DOHH2 (cell line): ENCODE results near the gene DNAJC15.

ENCODE experiments used
- H3F3A ChIP-seq: fragments of 200-600 bp; sonication (generic), shearing (Covaris generic); 2 replicates; pipeline ENCODE4 v1.6.0; 2016; ENCODE audit warnings: antibody characterized with exemption, mild to moderate bottlenecking; ENCODE audit not compliant: control insufficient read depth, insufficient read depth
- H3K27ac ChIP-seq: fragments of 200-600 bp; sonication (generic); 2 replicates; pipeline ENCODE4 v1.5.1; 2014; ENCODE audit warnings: low read depth, mild to moderate bottlenecking, low read length, moderate library complexity
- H3K27me3 ChIP-seq: fragments of 200-600 bp; sonication (generic); 2 replicates; pipeline ENCODE4 v1.6.1; 2014; ENCODE audit warnings: mild to moderate bottlenecking, low read length, mixed read lengths; ENCODE audit not compliant: control insufficient read depth
- H3K36me3 ChIP-seq: fragments of 200-600 bp; sonication (generic); 2 replicates; pipeline ENCODE4 v1.6.1; 2014; ENCODE audit warnings: mild to moderate bottlenecking, low read length, moderate library complexity, mixed read lengths; ENCODE audit not compliant: control insufficient read depth
- H3K4me1 ChIP-seq: fragments of 200-600 bp; sonication (generic); 2 replicates; pipeline ENCODE4 v1.6.1; 2014; ENCODE audit warnings: mild to moderate bottlenecking, low read length, mixed read lengths; ENCODE audit not compliant: control insufficient read depth
- H3K4me2 ChIP-seq: fragments of 200-600 bp; sonication (generic); 2 replicates; pipeline ENCODE4 v1.6.0; 2014; ENCODE audit warnings: mild to moderate bottlenecking, low read length, moderate library complexity
- H3K4me3 ChIP-seq: fragments of 200-600 bp; sonication (generic); 2 replicates; pipeline ENCODE4 v1.5.1; 2014; ENCODE audit warnings: mild to moderate bottlenecking, low read length, mixed read lengths
- H3K79me2 ChIP-seq: fragments of 200-600 bp; sonication (generic); 2 replicates; pipeline ENCODE4 v1.6.1; 2014; ENCODE audit warnings: mild to moderate bottlenecking, low read length, mixed read lengths; ENCODE audit not compliant: control insufficient read depth
- H3K9me2 ChIP-seq: fragments of 200-600 bp; sonication (generic); replicated peaks from 2 replicates; pipeline ENCODE4 v1.6.1; 2014; ENCODE audit warnings: mild to moderate bottlenecking, low read length, mixed read lengths; ENCODE audit not compliant: control insufficient read depth
- H3K9me3 ChIP-seq: fragments of 200-600 bp; sonication (generic); 2 replicates; pipeline ENCODE4 v1.6.1; 2014; ENCODE audit warnings: antibody characterized with exemption, low read length, mixed read lengths; ENCODE audit not compliant: control insufficient read depth, insufficient read depth
- H4K20me1 ChIP-seq: fragments of 200-600 bp; sonication (generic); 2 replicates; pipeline ENCODE4 v1.6.0; 2014; ENCODE audit warnings: low read depth, mild to moderate bottlenecking, antibody characterized with exemption, low read length, moderate library complexity; ENCODE audit not compliant: control insufficient read depth, insufficient read depth
- CTCF ChIP-seq: fragments of 200-600 bp; sonication (generic); IDR thresholded peaks from one replicate; pipeline ENCODE4 v1.5.1; 2014; ENCODE audit warnings: antibody characterized with exemption, mild to moderate bottlenecking, low read depth, low read length; ENCODE audit not compliant: poor library complexity, severe bottlenecking
- EZH2phosphoT487 ChIP-seq: fragments of 200-600 bp; sonication (generic); IDR thresholded peaks from 2 replicates; pipeline ENCODE4 v1.6.1; 2017; ENCODE audit warnings: borderline replicate concordance, mild to moderate bottlenecking, antibody characterized with exemption, low read length, moderate library complexity, mixed read lengths

DNAJC15 gene

GRCh38 chr13:43009506-43009905 is 13.9 kb upstream of the DNAJC15 start:
- Histone ChIP-seq H3K4me3 (no peak overlapping the region), H3K4me1 (no peaks in the 10 kb centered on the region), H4K20me1 (no peaks in the 10 kb centered on the region), H3K27ac (no peak overlapping the region), H3K9me3 (no peaks in the 10 kb centered on the region), H3F3A (no peaks in the 10 kb centered on the region), H3K4me2 (no peak overlapping the region), H3K36me3 (no peaks in the 10 kb centered on the region), H3K27me3 (no peaks in the 10 kb centered on the region), H3K9me2 (no peaks in the 10 kb centered on the region), H3K79me2 (no peaks in the 10 kb centered on the region)
- TF ChIP-seq EZH2phosphoT487 = no peak

- no peak overlapping the region for H3K27ac ChIP-seq
- H4K20me1 ChIP-seq = no peaks in the 10 kb centered on the region
- H3K27me3 ChIP-seq = no peaks in the 10 kb centered on the region
- no peaks in the 10 kb centered on the region for H3K4me1 ChIP-seq
- TF ChIP-seq EZH2phosphoT487 (no peak), CTCF (no peak)
- H3K9me2 ChIP-seq = no peaks in the 10 kb centered on the region; the same call in 1 of the 2 replicates
- no peaks in the 10 kb centered on the region for H3K79me2 ChIP-seq
- H3K4me2 ChIP-seq = no peak overlapping the region
- H3K36me3 ChIP-seq = no peaks in the 10 kb centered on the region
- no peaks in the 10 kb centered on the region for H3F3A ChIP-seq
- H3K4me3 ChIP-seq = no peak overlapping the region
- H3K9me3 ChIP-seq = no peaks in the 10 kb centered on the region
Observed at GRCh38 chr13:43014162-43014561, 9.2 kb upstream of the DNAJC15 start.

- Histone ChIP-seq H3K9me2 (no peaks in the 10 kb centered on the region; the same call in 1 of the 2 replicates), H3K27ac (no peak overlapping the region), H3K36me3 (no peaks in the 10 kb centered on the region), H3K4me2 (no peak overlapping the region), H3K79me2 (no peaks in the 10 kb centered on the region), H4K20me1 (no peaks in the 10 kb centered on the region), H3K4me3 (no peak overlapping the region), H3K4me1 (no peaks in the 10 kb centered on the region), H3F3A (no peaks in the 10 kb centered on the region), H3K9me3 (no peaks in the 10 kb centered on the region), H3K27me3 (no peaks in the 10 kb centered on the region)
- TF ChIP-seq EZH2phosphoT487 = no peak
- no peak for TF ChIP-seq CTCF
Observed at GRCh38 chr13:43016226-43016625, 7.2 kb upstream of the DNAJC15 start.

GRCh38 chr13:43019811-43020210 is 3.6 kb upstream of the DNAJC15 start:
- no peaks in the 10 kb centered on the region for H4K20me1 ChIP-seq
- H3K4me3 ChIP-seq = no peak overlapping the region
- H3K36me3 ChIP-seq = peaks cover 4% of the 10 kb centered on the region; the same call in 1 of the 2 replicates
- H3K4me2 ChIP-seq = no peak overlapping the region
- peaks cover 13% of the 10 kb centered on the region for H3K79me2 ChIP-seq
- TF ChIP-seq CTCF = no peak
- peaks cover 15% of the 10 kb centered on the region for H3K4me1 ChIP-seq
- H3K9me3 ChIP-seq = no peaks in the 10 kb centered on the region
- no peaks in the 10 kb centered on the region; the same call in 1 of the 2 replicates for H3K9me2 ChIP-seq
- H3K27me3 ChIP-seq = no peaks in the 10 kb centered on the region
- no peak overlapping the region for H3K27ac ChIP-seq
- no peaks in the 10 kb centered on the region for H3F3A ChIP-seq
